Stimulated activated CD4-positive, alpha-beta T cell treated with anti-CD3 and anti-CD28 coated beads, Interleukin-12 subunit alpha, Interleukin-12 subunit beta, amount 100 ng/mL, for 24 hours (primary cell): Measurements from ENCODE around the gene TRAP1.
A peak's percentile ranks its signal among the peaks of the same experiment; 100 is the strongest.
"Not testable (repeated sequence)": the region's sequence is repeated elsewhere in the genome, so short reads cannot be mapped to it uniquely, and the experiment has no call there.

Source experiments
- DNase-seq, 2 experiments: peaks; one replicate each; pipeline ENCODE4 v3.0.0-alpha.2; 2020; ENCODE audit warnings: low read depth in 2 of 2

The TRAP1 gene

GRCh38 chr16:3736116-3736515, 18.8 kb upstream of the TRAP1 start:
- DNase-seq, result no peak

DNA sequence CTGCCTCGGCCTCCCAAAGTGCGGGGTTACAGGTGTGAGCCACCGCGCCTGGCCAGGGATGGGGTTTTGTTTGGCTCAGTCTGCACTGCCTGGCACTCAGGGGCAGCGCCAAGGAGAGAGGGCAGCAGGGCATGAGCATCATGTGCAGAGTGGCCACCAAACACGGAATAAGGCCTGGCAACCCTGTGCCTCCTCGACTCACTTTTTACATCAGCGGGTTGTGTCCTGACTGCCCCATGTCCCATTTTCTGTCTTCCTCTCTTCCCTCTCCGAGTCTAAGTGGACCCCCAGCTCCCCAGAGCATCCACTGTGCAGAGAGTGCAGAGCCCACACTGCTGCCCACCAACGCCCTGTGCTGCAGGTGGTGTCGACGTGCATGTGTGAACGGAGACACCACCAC, 18.2 kb upstream of the TRAP1 start:
- DNase-seq, result no peak

- DNase-seq, result no peak
These were observed 17.5 kb upstream of the TRAP1 start for GRCh38 chr16:3734758-3735221.

DNA sequence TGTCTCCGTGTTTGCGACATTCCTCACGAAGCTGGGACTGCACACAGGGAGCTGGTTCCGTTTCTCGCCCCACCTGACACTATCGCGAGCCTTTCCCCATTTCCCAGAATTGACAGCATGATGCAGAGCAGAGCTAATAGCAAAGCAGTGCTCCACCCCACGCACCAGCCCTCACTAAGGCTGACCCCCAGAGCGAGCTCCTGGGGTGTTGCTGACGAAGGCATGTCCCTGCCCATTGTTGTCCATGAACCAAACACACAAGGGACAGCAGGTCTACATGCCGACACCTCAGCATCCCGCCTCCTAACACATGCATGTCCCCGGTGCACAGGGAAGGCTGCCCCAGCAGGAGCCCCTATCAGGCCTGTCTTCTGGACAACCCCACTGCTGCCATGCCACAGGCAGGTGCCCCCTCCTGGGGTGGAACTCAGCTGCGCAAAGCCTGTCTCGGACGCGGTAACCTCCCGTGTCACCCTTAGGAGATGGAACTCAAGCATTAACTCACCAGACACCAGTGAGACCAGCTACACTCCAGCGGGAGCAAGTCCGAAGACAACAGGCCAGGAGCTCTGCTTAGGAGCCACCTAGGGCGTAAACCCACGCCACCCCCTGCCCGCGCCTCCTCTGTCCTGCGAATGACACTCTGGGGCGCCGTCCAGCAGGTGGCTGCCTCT, 16.9 kb upstream of the TRAP1 start:
- no peak for DNase-seq

- no peak for DNase-seq
These were observed 14.8 kb upstream of the TRAP1 start for GRCh38 chr16:3732171-3732570.

GRCh38 chr16:3731126-3731935, 14.0 kb upstream of the TRAP1 start:
- no peak for DNase-seq

- DNase-seq, result no peak
These were observed 13.1 kb upstream of the TRAP1 start for GRCh38 chr16:3730161-3731125.

DNA sequence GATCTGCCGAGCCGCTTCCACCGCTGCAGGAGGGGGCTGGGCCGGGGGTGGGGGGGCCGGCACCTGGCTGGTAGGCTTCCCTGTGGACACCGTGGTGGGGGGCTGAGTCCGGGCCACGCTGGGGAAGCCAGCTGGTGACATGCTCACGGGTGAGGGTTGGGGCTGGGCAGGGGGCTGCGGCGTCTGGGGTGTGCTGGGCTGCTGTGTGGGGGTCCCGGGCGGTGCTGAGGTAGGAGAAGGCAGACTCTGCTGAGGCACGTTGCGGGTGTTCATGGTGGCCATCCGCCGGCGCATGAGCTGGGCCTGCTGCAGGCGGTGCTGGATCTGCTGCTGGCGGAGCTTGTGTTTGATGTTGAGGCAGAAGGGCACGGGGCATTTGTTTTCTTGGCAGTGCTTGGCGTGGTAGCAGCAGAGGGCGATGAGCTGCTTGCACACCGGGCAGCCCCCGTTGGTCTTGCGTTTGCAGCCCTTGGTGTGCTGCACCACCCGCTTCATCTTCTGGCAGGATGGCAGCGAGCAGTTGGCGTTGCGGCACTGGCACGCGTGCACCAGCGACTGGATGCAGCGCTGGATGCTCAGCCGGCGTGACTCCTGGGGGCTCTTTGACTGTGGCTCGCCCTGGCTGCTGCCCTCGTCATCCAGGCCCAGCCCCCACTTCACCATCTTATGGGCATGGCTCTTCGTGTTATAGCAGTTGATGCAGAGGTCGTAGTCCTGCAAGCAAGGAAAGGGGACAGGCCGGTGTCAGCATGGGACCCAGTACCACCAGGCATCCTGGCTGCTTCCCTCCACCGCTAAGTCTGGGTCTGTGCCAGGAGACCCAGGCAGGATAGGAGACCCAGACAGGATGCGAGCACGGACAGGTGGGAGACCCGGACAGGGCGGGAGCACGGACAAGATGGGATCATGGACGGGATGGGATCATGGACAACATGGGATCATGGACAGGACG, 12.1 kb upstream of the TRAP1 start:
- no peak for DNase-seq

DNA sequence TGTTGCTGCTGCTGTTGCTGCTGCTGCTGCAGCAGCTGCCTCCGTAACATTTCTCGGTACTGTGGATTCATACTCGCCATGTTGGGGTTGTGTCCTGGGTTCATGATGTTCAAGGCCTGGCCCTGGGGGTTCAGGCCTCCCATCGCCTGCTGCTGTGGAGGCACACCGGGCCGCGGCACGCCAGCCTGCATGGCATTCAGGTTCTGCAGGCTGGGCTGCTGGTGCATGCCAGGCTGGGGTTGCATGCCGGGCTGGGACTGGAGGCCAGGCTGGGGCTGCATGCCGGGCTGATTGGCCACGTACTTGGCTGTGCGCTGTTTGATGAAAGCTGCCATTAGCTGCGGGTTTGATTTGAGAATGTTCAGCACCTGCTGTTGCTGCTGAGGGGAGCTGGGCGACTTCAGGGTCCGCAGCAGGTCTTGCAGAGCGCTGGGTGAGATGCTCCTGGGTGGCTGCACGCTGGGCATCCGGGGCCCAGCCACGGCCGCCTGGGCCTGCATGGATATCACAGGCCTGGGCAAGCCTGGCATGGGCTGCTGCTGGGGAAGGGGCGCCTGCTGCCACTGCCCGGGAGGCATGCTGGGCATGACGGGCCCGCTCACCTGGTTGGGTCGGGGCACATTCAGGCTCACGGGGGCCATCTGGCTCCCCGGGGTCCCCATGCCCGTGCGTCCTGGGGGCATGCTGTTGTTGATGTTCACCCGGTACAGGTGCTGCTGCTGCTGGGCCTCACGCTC, 11.3 kb upstream of the TRAP1 start:
- no peak for DNase-seq

GRCh38 chr16:3727806-3728381, 10.6 kb upstream of the TRAP1 start:
- DNase-seq, result no peak

DNA sequence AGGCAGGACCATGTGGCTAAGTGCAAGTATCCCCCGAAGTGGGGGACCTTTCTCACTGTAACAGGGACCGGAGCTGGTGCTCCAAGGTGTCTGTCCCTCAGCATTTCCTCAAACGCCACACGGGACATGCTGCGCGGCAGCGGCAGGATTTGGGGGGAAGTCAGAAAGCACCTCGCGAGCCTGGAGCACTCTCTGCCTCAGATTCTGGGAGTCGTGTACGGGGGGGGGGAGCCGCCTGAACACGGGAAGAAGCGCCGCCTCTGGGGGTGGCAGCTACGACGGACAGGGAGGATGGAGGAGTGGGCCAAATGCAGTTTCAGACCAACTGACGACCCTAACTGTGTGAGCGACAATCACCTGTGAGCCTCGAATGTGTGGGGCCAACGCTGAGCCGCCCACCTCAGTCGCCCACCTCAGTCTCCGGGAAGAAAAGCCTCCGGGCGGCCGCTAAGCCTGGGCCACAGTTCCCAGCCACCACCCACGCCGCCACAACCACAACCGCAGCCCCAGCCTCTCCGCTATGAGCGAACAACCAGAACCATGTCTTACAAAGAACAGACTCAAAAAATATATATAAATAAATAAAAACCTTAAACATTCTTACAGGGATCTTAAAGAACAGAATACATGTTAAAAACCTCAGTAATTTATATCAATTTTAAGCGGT, 8.8 kb upstream of the TRAP1 start:
- DNase-seq, result no peak

- DNase-seq, result no peak
These were observed 8.0 kb upstream of the TRAP1 start for GRCh38 chr16:3725276-3725675.

- no peak for DNase-seq
These were observed 5.2 kb upstream of the TRAP1 start for GRCh38 chr16:3722508-3722907.

- DNase-seq, result no peak
These were observed 3.1 kb upstream of the TRAP1 start for GRCh38 chr16:3720418-3720817.

DNA sequence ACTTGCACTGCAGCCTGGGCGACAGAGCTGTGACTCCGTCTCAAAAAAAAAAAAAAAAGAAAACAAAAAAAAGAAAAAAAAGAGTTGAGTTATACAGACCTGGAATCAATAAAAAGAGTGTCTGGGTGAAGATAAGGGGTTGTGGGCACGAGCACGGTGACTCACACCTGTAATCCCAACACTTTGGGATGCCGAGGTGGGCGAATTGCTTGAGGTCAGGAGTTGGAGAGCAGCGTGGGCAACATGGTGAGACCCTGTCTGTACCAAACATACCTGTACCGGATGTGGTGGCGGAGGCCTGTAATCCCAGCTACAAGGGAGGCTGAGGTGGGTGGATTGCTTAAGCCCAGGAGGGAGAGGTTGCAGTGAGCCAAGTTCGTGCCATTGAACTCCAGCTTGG, 1.3 kb upstream of the TRAP1 start:
- no peak for DNase-seq

DNA sequence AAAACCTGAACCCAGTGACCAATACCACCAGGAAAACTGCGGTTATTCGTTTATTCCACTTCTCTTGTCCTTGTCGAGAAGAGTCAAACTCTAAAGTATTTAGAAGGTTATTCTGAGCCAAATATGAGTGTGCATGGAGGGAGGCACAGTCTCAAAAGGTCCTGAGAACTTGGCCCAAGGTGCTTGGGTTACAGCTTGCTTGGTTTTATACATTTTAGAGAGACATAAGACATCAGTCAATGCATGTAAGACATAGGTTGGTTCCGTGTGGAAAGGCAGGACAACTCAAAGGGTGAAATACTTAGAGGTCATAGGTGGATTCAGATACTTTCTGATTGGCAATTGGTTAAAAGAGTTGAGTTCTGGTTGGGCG, 681 bp upstream of the TRAP1 start:
- DNase-seq, result no peak

- peak; percentile 14 to 28 for DNase-seq
These were observed 491 bp downstream of the TRAP1 start for GRCh38 chr16:3716831-3717234.

DNA sequence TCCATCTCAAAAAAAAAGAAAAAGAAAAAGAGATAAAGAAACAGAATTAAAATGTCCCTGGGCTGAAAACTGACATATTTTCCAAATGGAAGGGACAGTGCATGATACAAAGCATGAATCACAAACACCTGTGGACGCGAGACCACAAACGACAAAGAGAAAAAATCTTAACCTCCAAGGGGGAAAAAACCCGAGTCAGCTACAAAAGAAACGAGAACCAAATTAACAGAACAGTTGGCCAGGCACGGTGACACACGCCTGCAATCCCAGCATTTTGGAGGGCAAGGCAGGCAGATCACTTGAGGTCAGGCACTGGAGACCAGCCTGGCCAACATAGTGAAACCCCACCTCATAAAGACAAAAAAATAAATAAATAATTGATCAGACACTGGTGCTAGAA, 1.9 kb downstream of the TRAP1 start:
- no peak for DNase-seq

DNA sequence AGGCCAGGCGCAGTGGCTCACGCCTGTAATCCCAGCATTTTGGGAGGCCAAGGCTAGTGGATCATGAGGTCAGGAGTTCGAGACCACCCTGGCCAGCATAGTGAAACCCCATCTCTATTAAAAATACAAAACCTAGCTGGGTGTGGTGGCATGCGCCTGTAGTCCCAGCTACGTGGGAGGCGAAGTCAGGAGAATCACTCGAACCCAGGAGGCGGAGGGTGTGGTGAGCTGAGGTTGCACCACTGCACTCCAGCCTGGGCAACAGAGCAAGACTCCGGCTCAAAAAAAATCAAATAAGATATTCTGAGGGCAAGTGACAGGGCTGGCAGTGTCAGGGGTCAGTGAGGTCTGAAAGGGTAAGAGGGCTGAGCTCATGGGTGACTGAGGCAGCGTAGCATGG, 2.9 kb downstream of the TRAP1 start:
- not testable (repeated sequence) for DNase-seq
